PC-3 (cell line): ENCODE results near the gene RBBP8. TPM values are rescaled to one million over a fixed set of nuclear protein-coding genes. Genes with fewer than 3 reads are reported as not detected.

Experiments
- ATAC-seq: fragments of 200-7000 bp; cut with Tn5 transposase; 2 replicates; pipeline ENCODE4 v1.9.1; 2020; ENCODE audit warnings: mild to moderate bottlenecking, moderate library complexity
- BruUV-seq: library from RNA; stranded (reverse); fragments of 400-500 nt; replicated peaks from 2 replicates; lab custom pipeline; 2021; lab: Mats Ljungman, UMichigan
- CTCF ChIA-PET: fragments of 300-600 bp; sonication (Branson Sonifier 250); formaldehyde crosslinking; loops from one replicate; lab custom pipeline; 2022; ENCODE audit warnings: antibody characterized with exemption; lab: Charles Lee
- POLR2A ChIA-PET: fragments of 300-600 bp; sonication (Branson Sonifier 250); formaldehyde crosslinking; loops from one replicate; lab custom pipeline; 2022; ENCODE audit warnings: antibody characterized with exemption; ENCODE audit not compliant: unreplicated experiment; lab: Charles Lee
- DNase-seq: peaks from one replicate; pipeline ENCODE4 v3.0.0-alpha.2; 2015
- H2AFZ ChIP-seq: fragments of 300-600 bp; sonication (generic); 2 replicates; pipeline ENCODE4 v1.6.0; 2016; ENCODE audit warnings: antibody characterized with exemption, low read length
- H3F3A ChIP-seq: fragments of 300-600 bp; sonication (generic); one replicate; pipeline ENCODE4 v1.6.0; 2017; ENCODE audit warnings: antibody characterized with exemption, low read length, control low read depth, mild to moderate bottlenecking; ENCODE audit not compliant: unreplicated experiment
- H3K27ac ChIP-seq: fragments of 300-600 bp; sonication (generic); 2 replicates; pipeline ENCODE4 v1.5.1; 2016; ENCODE audit warnings: mild to moderate bottlenecking, low read length
- H3K27me3 ChIP-seq: fragments of 300-600 bp; sonication (generic); 2 replicates; pipeline ENCODE4 v1.6.1; 2016; ENCODE audit warnings: low read length, mixed read lengths
- H3K36me3 ChIP-seq: fragments of 300-600 bp; sonication (generic); 2 replicates; pipeline ENCODE4 v1.6.1; 2016; ENCODE audit warnings: low read depth, mixed run types, low read length, mixed read lengths
- H3K4me1 ChIP-seq: fragments of 300-600 bp; sonication (generic); 2 replicates; pipeline ENCODE4 v1.5.1; 2016; ENCODE audit warnings: low read length; ENCODE audit not compliant: insufficient read depth
- H3K4me2 ChIP-seq: fragments of 300-600 bp; sonication (generic); 2 replicates; pipeline ENCODE4 v1.6.0; 2016; ENCODE audit warnings: low read length
- H3K4me3 ChIP-seq: fragments of 300-600 bp; sonication (generic); 2 replicates; pipeline ENCODE4 v1.5.1; 2016; ENCODE audit warnings: mild to moderate bottlenecking, low read length, mixed read lengths
- H3K79me2 ChIP-seq: fragments of 300-600 bp; sonication (generic); 2 replicates; pipeline ENCODE4 v1.6.1; 2017; ENCODE audit warnings: low read length, mixed read lengths
- H3K9ac ChIP-seq: fragments of 300-600 bp; sonication (generic); 2 replicates; pipeline ENCODE4 v1.6.0; 2016; ENCODE audit warnings: mild to moderate bottlenecking, low read length
- H3K9me2 ChIP-seq: fragments of 300-600 bp; sonication (generic); replicated peaks from 2 replicates; pipeline ENCODE4 v1.6.1; 2016; ENCODE audit warnings: mixed run types, low read length, mixed read lengths
- H3K9me3 ChIP-seq: fragments of 300-600 bp; sonication (generic); 2 replicates; pipeline ENCODE4 v1.6.1; 2016; ENCODE audit warnings: low read length, mixed read lengths
- H4K20me1 ChIP-seq: fragments of 300-600 bp; sonication (generic); 2 replicates; pipeline ENCODE4 v1.6.1; 2016; ENCODE audit warnings: low read length, mixed read lengths
- EZH2 ChIP-seq: fragments of 300-600 bp; sonication (generic); IDR thresholded peaks from one replicate; pipeline ENCODE4 v1.6.1; 2017; ENCODE audit warnings: antibody characterized with exemption, mild to moderate bottlenecking, low read length; ENCODE audit not compliant: unreplicated experiment
- EZH2phosphoT487 ChIP-seq: fragments of 300-600 bp; sonication (generic); IDR thresholded peaks from 2 replicates; pipeline ENCODE4 v1.6.1; 2018; ENCODE audit warnings: mild to moderate bottlenecking, antibody characterized with exemption, low read length, borderline replicate concordance
- intact Hi-C: fragments of 100-400 bp; cut with micrococcal nuclease; formaldehyde crosslinking; loops from 2 replicates; pipeline ENCODE4 v1.9.0; 2023
- total RNA-seq: library from RNA; depleted of rRNA; stranded (reverse); fragments of >200 nt; gene quantifications from 2 replicates; pipeline ENCODE4 v1.2.3, GENCODE V29; 2014
- TF ChIP-seq, protein P1 (sequence below): fragments of 300-600 bp; sonication (generic); conservative IDR thresholded peaks from 2 replicates; pipeline ENCODE4 v1.5.1; 2017; ENCODE audit warnings: antibody characterized with exemption, low read depth, mild to moderate bottlenecking, low read length

Gene RBBP8
- total RNA-seq, 1 experiment from 2014 or later: 31.9 TPM

DNA sequence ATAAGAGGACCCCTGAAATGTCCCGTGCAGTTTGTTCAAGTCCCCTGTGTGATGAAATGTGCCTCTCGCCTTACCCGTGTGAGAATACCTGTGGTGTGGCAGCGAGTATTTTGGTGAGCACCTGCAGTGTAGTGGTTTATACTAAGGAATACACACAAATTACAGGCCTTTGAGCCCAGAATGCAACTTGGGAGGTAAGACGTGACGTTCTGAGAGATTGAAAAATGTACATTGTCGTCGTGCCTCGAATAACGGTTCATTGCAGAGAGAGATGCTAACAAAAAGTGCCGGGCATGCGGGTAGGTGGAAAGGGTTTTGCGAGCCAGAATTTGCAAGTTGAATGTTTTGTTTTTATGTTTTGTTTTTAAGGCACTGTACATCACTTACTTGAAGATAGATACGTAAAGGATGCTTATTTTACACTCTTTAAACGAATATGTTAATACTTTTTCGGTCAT, 867 bp downstream of the RBBP8 start:
- H3K9me3 ChIP-seq: no peaks in the 10 kb centered on the region
- peak overlapping the region; percentile 77 for H3K4me3 ChIP-seq
- H3K36me3 ChIP-seq: peaks cover 10% of the 10 kb centered on the region; the same call in 1 of the 2 replicates
- peaks cover 9% of the 10 kb centered on the region for H3K4me1 ChIP-seq
- TSS peak; percentile 64 for BruUV-seq
- POLR2A ChIA-PET: no interaction called here
- peak overlapping the region; percentile 84 for H2AFZ ChIP-seq
- intact Hi-C loops: loop anchor here (1.0 to 5.0 kb wide), 2 partner anchors 44 to 107 kb away; no protein-coding TSS in a partner anchor
- DNase-seq (no peak), ATAC-seq (peak; percentile 19)
- peak overlapping the region; percentile 83 for H3K27ac ChIP-seq
- H3F3A ChIP-seq: no peaks in the 10 kb centered on the region
- CTCF ChIA-PET: no interaction called here
- H3K4me2 ChIP-seq: peak overlapping the region; percentile 86
- no peaks in the 10 kb centered on the region for H3K9me2 ChIP-seq
- no peaks in the 10 kb centered on the region for H3K27me3 ChIP-seq
- H3K79me2 ChIP-seq: peaks cover 31% of the 10 kb centered on the region
- TF ChIP-seq EZH2: no peak
- TF ChIP-seq, protein P1, sequence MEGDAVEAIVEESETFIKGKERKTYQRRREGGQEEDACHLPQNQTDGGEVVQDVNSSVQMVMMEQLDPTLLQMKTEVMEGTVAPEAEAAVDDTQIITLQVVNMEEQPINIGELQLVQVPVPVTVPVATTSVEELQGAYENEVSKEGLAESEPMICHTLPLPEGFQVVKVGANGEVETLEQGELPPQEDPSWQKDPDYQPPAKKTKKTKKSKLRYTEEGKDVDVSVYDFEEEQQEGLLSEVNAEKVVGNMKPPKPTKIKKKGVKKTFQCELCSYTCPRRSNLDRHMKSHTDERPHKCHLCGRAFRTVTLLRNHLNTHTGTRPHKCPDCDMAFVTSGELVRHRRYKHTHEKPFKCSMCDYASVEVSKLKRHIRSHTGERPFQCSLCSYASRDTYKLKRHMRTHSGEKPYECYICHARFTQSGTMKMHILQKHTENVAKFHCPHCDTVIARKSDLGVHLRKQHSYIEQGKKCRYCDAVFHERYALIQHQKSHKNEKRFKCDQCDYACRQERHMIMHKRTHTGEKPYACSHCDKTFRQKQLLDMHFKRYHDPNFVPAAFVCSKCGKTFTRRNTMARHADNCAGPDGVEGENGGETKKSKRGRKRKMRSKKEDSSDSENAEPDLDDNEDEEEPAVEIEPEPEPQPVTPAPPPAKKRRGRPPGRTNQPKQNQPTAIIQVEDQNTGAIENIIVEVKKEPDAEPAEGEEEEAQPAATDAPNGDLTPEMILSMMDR: no peak
- TF ChIP-seq EZH2phosphoT487: no peak
- peak overlapping the region; percentile 99 for H3K9ac ChIP-seq
- H4K20me1 ChIP-seq: no peaks in the 10 kb centered on the region

DNA sequence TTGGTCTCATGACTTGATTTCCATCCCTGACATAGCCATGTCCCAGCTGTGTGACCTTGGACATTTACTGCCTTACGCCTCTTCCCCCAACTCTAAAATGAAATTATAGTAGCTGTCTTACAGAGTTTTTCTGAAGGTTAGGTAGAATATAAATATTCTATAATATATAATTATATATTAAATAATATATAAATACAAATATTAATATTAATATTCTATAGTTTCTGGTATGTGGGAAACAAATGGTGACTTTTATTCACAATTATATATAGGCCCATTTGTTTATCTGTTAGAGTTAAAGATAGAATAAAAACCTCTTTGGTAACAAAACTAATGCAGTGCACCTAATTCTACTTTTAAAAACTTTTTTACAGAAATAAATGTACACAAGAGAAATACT, 1.7 kb downstream of the RBBP8 start:
- no peaks in the 10 kb centered on the region for H3K9me2 ChIP-seq
- H3K4me2 ChIP-seq: peak overlapping the region; percentile 86
- ATAC-seq (no peak), DNase-seq (no peak)
- H3K9ac ChIP-seq: peak overlapping the region; percentile 99
- H3K36me3 ChIP-seq: peaks cover 10% of the 10 kb centered on the region; the same call in 1 of the 2 replicates
- no peak overlapping the region for H2AFZ ChIP-seq
- H3K4me3 ChIP-seq: peak overlapping the region; percentile 77
- ChIA-PET POLR2A (interaction anchor here (0.5 kb wide), 1 partner anchor 276 kb away, joined by 3 read pairs; no protein-coding TSS in a partner anchor), CTCF (no interaction called here)
- no peak overlapping the region for H3K27ac ChIP-seq
- no TSS peak for BruUV-seq
- intact Hi-C loops: loop anchor here (5.0 kb wide), 1 partner anchor 107 kb away; no protein-coding TSS in a partner anchor
- peaks cover 31% of the 10 kb centered on the region for H3K79me2 ChIP-seq
- no peaks in the 10 kb centered on the region for H3K9me3 ChIP-seq
- H3K27me3 ChIP-seq: no peaks in the 10 kb centered on the region
- H3K4me1 ChIP-seq: peaks cover 9% of the 10 kb centered on the region
- no peaks in the 10 kb centered on the region for H3F3A ChIP-seq
- TF ChIP-seq, protein P1: no peak
- TF ChIP-seq EZH2 (no peak), EZH2phosphoT487 (no peak)
- no peaks in the 10 kb centered on the region for H4K20me1 ChIP-seq

DNA sequence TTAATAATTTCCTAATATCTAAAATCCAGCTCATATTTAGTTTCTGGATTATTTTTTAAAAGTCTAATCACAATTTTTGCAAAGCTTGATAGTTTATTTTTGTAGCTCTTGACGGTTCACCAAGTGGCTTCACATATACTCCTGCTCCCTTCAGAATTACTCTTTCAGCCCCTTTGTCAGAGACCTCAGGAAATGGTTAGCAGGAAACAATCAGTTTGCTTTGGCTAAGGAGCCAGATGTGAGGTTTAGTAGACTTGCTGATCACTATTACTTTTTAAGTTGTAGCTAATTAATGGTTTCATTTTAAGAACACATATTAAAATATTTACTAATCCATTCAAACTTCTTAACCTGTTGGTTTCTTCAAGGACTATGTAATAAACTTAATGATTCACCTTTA, 2.3 kb downstream of the RBBP8 start:
- intact Hi-C loops: no loop called here
- Histone ChIP-seq H3K79me2 (peaks cover 31% of the 10 kb centered on the region), H2AFZ (no peak overlapping the region), H3K4me2 (peak overlapping the region; percentile 86), H3F3A (no peaks in the 10 kb centered on the region), H3K9me2 (no peaks in the 10 kb centered on the region), H3K36me3 (peaks cover 10% of the 10 kb centered on the region; the same call in 1 of the 2 replicates), H3K4me1 (peaks cover 9% of the 10 kb centered on the region), H3K9ac (peak overlapping the region; percentile 23; the same call in 1 of the 2 replicates), H3K27ac (no peak overlapping the region), H3K9me3 (no peaks in the 10 kb centered on the region), H3K4me3 (peak overlapping the region; percentile 63), H3K27me3 (no peaks in the 10 kb centered on the region), H4K20me1 (no peaks in the 10 kb centered on the region)
- BruUV-seq: no TSS peak
- no peak for DNase-seq
- ChIA-PET CTCF (no interaction called here), POLR2A (interaction anchor here (0.5 to 0.6 kb wide), 3 partner anchors 24 to 276 kb away, joined by 3 to 4 read pairs (median 4); no protein-coding TSS in a partner anchor)
- TF ChIP-seq EZH2phosphoT487 (no peak), EZH2 (no peak)
- TF ChIP-seq, protein P1: no peak
- ATAC-seq: no peak
